ENCODE measurements around the gene ADAMTS16.

Gene ADAMTS16

GRCh38 chr5:5221724-5222123 is 81.6 kb downstream of the ADAMTS16 start:
- DNase-seq (ENCODE audit: low read depth in 2 of 2): no peak

- no peak for DNase-seq (ENCODE audit: low read depth in 2 of 2)
These were observed 91.4 kb downstream of the ADAMTS16 start for GRCh38 chr5:5231576-5231975.

GRCh38 chr5:5234912-5235311 is 94.8 kb downstream of the ADAMTS16 start:
- no peak for DNase-seq (ENCODE audit: low read depth in 2 of 2)

DNA sequence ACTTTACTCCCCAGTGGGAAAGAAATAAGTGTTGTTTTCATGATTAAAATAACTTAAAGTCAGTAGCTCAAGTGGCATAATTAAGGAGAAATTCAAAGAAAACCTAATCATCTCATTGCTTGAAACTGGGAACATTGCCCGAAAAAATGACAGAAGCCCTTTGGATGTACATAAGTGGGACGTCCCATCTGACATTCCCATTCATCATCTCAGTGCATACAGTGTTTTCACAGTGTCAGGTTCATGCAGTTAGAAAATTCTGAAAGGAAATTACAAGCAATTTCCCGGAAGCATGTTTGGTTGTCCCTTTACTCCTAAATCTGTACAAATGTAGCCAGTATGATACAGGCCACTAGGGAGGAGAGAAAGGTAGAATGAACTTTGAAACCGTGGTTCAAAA is 95.6 kb downstream of the ADAMTS16 start:
- no peak for DNase-seq (ENCODE audit: low read depth in 2 of 2)

DNA sequence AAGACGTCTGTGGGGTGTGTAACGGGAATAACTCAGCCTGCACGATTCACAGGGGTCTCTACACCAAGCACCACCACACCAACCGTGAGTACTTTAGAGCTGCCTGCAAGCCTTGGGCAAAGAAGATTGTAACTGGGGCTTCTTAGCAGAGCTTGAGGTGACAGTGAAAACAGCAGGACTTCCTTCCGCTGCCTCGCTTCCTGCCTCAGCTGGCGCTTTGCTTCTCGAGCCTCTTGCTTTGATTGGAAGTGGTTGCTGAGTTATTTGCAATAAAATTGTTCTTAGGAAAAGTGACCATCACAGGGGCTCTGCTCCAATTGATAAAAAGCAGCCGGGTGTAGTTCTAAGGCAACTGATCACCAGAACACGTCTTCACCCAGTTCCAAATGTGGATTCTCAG is 99.1 kb downstream of the ADAMTS16 start:
- DNase-seq (ENCODE audit: low read depth in 2 of 2): no peak

- DNase-seq (ENCODE audit: low read depth in 2 of 2): no peak
These were observed 100.1 kb downstream of the ADAMTS16 start for GRCh38 chr5:5240234-5240633.

- DNase-seq (ENCODE audit: low read depth in 2 of 2): no peak
These were observed 101.9 kb downstream of the ADAMTS16 start for GRCh38 chr5:5242056-5242455.

- no peak for DNase-seq (ENCODE audit: low read depth in 2 of 2)
These were observed 106.6 kb downstream of the ADAMTS16 start for GRCh38 chr5:5246736-5247135.

DNA sequence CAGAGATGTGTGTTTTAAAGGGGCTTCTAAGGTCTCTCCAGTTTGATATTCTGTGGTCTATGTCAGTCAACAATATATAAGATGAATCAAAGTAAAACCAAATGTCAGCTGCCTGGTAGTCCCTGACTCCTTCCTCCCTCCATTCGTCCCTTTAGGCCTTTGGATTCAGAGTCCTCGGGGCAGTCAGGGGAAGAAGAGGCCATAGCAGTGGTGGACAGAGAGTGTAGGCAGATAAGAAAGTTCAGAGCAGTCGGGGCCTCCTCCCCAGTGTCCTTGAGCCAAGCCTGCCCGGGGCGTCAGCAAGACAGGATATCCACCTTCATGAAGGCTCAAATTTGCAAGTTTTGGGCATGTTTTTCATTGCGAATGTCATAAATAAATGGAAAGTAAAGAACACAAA is 110.6 kb downstream of the ADAMTS16 start:
- DNase-seq (ENCODE audit: low read depth in 2 of 2): no peak

- no peak for DNase-seq (ENCODE audit: low read depth in 2 of 2)
These were observed 112.0 kb downstream of the ADAMTS16 start for GRCh38 chr5:5252106-5252505.

DNA sequence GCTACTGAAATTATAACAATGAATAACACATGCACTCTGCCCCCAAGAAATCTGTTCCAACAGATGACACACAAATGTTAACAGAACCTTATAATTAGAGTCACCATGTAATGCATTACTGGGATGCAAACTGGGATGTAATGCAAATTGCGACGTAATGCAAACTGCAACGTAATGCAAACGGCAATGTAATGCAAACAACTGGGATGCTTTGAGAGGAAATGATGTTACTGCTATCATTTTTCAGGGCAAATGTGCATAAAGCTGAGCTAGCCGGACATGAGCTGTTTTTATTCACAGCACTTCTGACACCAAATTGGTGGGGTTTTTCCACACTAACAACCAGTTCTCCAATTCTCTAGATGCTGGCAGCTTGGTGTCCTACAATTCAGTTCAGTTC is 117.2 kb downstream of the ADAMTS16 start:
- DNase-seq (ENCODE audit: low read depth in 2 of 2): no peak

DNA sequence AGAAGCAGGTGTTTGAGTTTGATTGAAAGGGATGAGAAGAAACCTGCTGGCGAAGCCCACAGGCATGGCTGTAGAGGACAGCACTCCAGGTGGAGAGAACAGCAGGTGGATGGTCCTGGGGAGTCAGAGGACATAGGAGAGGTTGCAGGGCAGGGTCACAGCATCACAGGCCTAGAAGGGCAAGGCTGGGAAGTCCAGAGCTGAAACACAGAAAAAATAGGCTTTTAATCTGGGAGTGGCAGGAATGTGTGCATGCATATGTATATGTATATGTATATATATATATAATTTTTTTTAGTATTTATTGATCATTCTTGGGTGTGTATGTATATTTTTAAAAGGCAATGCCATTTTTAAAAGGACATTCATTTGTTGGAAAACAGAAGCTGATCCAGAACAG is 118.4 kb downstream of the ADAMTS16 start:
- DNase-seq (ENCODE audit: low read depth in 2 of 2): no peak

- no peak for DNase-seq (ENCODE audit: low read depth in 2 of 2)
These were observed 124.6 kb downstream of the ADAMTS16 start for GRCh38 chr5:5264727-5265126.

DNA sequence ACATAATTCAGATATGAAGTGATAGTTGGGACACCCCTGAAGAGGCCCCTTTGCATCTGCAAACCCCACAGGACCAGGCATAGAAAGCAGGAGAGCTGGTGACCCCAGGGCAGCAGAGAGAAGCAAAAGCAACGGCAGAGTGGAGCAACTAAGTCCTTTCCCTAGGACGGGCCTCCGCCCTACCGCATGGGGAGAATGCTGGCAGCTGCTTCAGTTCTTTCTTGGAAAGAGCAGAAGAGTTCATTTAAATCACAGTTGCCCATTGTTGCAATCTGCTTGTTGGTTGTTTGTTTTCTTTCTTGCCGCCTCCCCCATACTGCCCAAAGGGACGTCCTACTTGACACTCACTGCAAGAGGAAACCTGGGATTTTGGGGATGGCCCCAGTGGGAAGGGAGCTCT is 126.2 kb downstream of the ADAMTS16 start:
- DNase-seq (ENCODE audit: low read depth in 2 of 2): no peak

GRCh38 chr5:5270161-5270560 is 130.0 kb downstream of the ADAMTS16 start:
- no peak for DNase-seq (ENCODE audit: low read depth in 2 of 2)

GRCh38 chr5:5270958-5271785 is 131.0 kb downstream of the ADAMTS16 start:
- DNase-seq (ENCODE audit: low read depth in 2 of 2): peak in 1 of 2 experiments; percentile 35

DNA sequence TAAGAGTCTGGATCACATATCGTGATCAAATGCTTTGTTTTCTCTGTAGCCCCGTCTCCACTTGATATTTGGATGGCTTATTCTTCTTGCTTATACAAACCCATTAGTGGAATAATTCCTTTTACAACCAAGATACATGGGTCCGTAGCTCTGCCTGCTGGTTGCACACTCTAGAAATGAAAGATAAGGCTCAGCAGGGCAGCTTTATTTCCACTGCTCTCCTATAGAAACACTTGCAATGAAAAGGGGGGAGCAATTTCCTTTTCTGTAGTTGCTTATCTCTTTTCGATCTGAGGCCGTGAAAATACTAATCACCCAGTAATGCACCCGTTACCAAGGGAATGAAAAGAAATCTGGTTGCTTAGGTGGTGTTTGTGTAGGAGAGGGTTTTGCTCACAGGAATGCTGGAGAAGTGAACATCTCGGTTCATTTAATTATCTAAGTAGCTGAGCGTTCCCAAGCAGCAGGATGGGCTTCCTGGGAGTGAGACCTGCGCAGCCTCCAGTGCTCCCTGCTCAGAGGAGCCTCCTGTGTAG is 131.7 kb downstream of the ADAMTS16 start:
- no peak for DNase-seq (ENCODE audit: low read depth in 2 of 2)

- DNase-seq (ENCODE audit: low read depth in 2 of 2): no peak
These were observed 133.3 kb downstream of the ADAMTS16 start for GRCh38 chr5:5273398-5273797.

DNA sequence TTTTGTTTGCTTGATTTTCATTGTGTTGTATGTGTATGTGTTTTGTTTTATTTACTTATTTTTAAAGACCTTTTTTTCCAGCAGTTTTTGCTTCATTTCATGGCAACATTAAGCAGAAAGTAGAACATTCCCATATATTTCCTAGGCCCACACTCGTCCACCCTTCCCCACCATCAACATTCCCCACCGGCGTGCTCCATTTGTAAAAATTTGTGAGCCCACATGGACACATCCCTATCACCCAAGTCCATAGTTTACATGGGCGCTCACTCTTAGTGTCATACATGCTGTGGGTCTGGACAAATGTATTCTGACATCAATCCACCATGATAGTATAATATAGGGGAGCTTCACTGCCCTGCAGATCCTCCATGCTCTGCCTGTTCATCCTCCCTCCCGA is 133.8 kb downstream of the ADAMTS16 start:
- no peak for DNase-seq (ENCODE audit: low read depth in 2 of 2)

- no peak for DNase-seq (ENCODE audit: low read depth in 2 of 2)
These were observed 135.1 kb downstream of the ADAMTS16 start for GRCh38 chr5:5275211-5275610.

GRCh38 chr5:5276430-5276829 is 136.3 kb downstream of the ADAMTS16 start:
- DNase-seq (ENCODE audit: low read depth in 2 of 2): no peak

- DNase-seq (ENCODE audit: low read depth in 2 of 2): no peak
These were observed 136.9 kb downstream of the ADAMTS16 start for GRCh38 chr5:5276951-5277517.

- DNase-seq (ENCODE audit: low read depth in 2 of 2): no peak
These were observed 138.2 kb downstream of the ADAMTS16 start for GRCh38 chr5:5278201-5278814.
